Esophagus squamous epithelium (tissue), 4 donors: ENCODE data around the gene DRGX.

Experiments used
- POLR2A ChIP-seq, 4 donors: fragments of 450-650 bp; IDR thresholded peaks; one replicate each; pipeline ENCODE4 v1.6.1; 2017; ENCODE audit warnings: antibody characterized with exemption in 4 of 4, mild to moderate bottlenecking in 4 of 4, moderate library complexity in 3 of 4
- TF ChIP-seq, protein P1 (sequence below), 6 experiments: fragments of 450-650 bp in 4 of 6; fragments of 200-600 bp in 2 of 6; sonication (generic) in 2 of 6; IDR thresholded peaks; one replicate each; pipeline ENCODE4 v1.5.1; 2016 to 2019; ENCODE audit warnings: antibody characterized with exemption in 6 of 6, mild to moderate bottlenecking in 4 of 6, moderate library complexity in 4 of 6

DNA sequence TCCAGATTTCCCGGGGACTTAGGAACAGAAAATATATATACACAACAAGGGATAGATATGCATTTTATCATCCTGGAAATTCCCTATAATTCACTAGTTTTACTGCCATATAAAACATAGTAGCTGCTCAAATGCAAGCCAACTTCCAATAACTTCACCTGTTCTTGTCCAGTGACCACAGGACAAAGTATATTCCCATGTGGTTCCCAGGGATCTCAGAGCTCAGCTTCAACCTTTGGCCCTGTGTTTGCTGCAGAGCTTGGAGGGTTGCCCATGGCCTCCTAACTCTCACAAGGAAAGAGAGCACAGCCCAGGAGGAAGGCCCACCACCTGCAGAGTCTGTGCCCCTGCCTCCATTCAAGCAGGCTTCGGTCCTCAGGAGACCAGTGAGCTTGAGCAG, 4.5 kb upstream of the DRGX start:
- TF ChIP-seq, protein P1, sequence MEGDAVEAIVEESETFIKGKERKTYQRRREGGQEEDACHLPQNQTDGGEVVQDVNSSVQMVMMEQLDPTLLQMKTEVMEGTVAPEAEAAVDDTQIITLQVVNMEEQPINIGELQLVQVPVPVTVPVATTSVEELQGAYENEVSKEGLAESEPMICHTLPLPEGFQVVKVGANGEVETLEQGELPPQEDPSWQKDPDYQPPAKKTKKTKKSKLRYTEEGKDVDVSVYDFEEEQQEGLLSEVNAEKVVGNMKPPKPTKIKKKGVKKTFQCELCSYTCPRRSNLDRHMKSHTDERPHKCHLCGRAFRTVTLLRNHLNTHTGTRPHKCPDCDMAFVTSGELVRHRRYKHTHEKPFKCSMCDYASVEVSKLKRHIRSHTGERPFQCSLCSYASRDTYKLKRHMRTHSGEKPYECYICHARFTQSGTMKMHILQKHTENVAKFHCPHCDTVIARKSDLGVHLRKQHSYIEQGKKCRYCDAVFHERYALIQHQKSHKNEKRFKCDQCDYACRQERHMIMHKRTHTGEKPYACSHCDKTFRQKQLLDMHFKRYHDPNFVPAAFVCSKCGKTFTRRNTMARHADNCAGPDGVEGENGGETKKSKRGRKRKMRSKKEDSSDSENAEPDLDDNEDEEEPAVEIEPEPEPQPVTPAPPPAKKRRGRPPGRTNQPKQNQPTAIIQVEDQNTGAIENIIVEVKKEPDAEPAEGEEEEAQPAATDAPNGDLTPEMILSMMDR (IDR thresholded peaks at IDR 0.05) = no peak
- TF ChIP-seq POLR2A (IDR thresholded peaks at IDR 0.05) = no peak
